ENCODE data around the gene GALNT15. TPM values are rescaled to one million over a fixed set of nuclear protein-coding genes. Genes with fewer than 3 reads are reported as not detected.

Gene GALNT15
- total and polyA plus RNA-seq, 2 of the 4 experiments (the other 2 are of a cell fraction), result 12.8 to 19.7 TPM

- dilution Hi-C loops (cut with HindIII; ENCODE audit: low sequenced_read_pairs, unreplicated experiment), result no loop called here
- no CpG with 5 or more reads among the region's 3 CpGs for WGBS, 2 experiments (ENCODE audit: extremely low coverage in 2 of 2, insufficient read length in 1 of 2)
Measured at GRCh38 chr3:16219777-16220176, 45.3 kb downstream of the GALNT15 start.

More at GRCh38 chr3:16219777-16220176, 45.3 kb downstream of the GALNT15 start:
- ChIA-PET POLR2A (ENCODE audit: unreplicated experiment) (no interaction called here), CTCF (no interaction called here)
- Histone ChIP-seq H3K4me2 (ENCODE audit: low read depth, low read length) (no peak overlapping the region), H2AK9ac (replicated peaks; ENCODE audit: low read depth, low read length, poor library complexity) (no peak overlapping the region), H3K56ac (ENCODE audit: extremely low read depth, insufficient read depth, low read length) (no peak overlapping the region), H4K20me1 (ENCODE audit: insufficient read depth, low read length) (no peaks in the 10 kb centered on the region), H3K4me3 (ENCODE audit: insufficient read depth, low read depth, low read length) (no peak overlapping the region), H2BK120ac (ENCODE audit: low read depth, low read length) (no peak overlapping the region), H3K27me3 (ENCODE audit: control insufficient read depth, insufficient read depth, low read length) (no peaks in the 10 kb centered on the region), H3K4me1 (ENCODE audit: control insufficient read depth, insufficient read depth, low read length) (no peaks in the 10 kb centered on the region), H3K14ac (replicated peaks; ENCODE audit: low read depth, low read length) (no peak overlapping the region), H4K8ac (ENCODE audit: low read depth in 2 of 2, low read length in 2 of 2) (no peak overlapping the region), H3K23ac (ENCODE audit: low read depth, low read length) (no peak overlapping the region), H3K36me3 (ENCODE audit: control insufficient read depth, insufficient read depth, low read length) (peaks cover 41% of the 10 kb centered on the region), H3K18ac (ENCODE audit: low read depth, low read length) (no peak overlapping the region), H2BK5ac (ENCODE audit: low read depth, low read length, poor library complexity, severe bottlenecking) (no peak overlapping the region), H4K5ac (ENCODE audit: low read depth, low read length) (no peak overlapping the region), H2BK20ac (ENCODE audit: low read depth, low read length) (no peak overlapping the region), H2AFZ (replicated peaks; ENCODE audit: low read length, poor library complexity) (no peak overlapping the region), H2BK15ac (ENCODE audit: low read depth, low read length) (no peak overlapping the region), H3K9ac (ENCODE audit: low read depth, low read length) (no peak overlapping the region), H3K27ac (ENCODE audit: insufficient read depth, low read length) (no peak overlapping the region), H4K91ac (ENCODE audit: insufficient read depth, low read depth, low read length) (no peak overlapping the region), H3K9me1 (ENCODE audit: insufficient read depth, low read length) (no peaks in the 10 kb centered on the region), H3K79me1 (ENCODE audit: low read depth in 1 of 2, low read length in 2 of 2) (no peaks in the 10 kb centered on the region), H3K9me3 (ENCODE audit: control insufficient read depth, insufficient read depth, low read length) (no peaks in the 10 kb centered on the region), H3K4ac (ENCODE audit: low read depth, low read length) (no peak overlapping the region), H2AK5ac (ENCODE audit: low read depth, low read length) (no peak overlapping the region)
- in situ Hi-C loops (cut with MboI; ENCODE audit: low sequenced_read_pairs) (no loop called here), intact Hi-C loops (cut with micrococcal nuclease) (no loop called here)
- no TSS peak for BruUV-seq (replicated peaks)
- no peak for DNase-seq
- ATAC-seq (ENCODE audit: low read depth), result no peak
- TF ChIP-seq CHD1 (IDR thresholded peaks at IDR 0.05; ENCODE audit: low read depth, low read length) (no peak), NFE2L2 (IDR thresholded peaks at IDR 0.05; ENCODE audit: low read depth, low read length) (no peak), CEBPB (IDR thresholded peaks at IDR 0.05; ENCODE audit: low read depth, low read length) (no peak), ELK1 (IDR thresholded peaks at IDR 0.05; ENCODE audit: borderline replicate concordance, low read depth, low read length) (no peak), POLR2A (IDR thresholded peaks at IDR 0.05; ENCODE audit: low read depth, low read length) (no peak), SMC3 (IDR thresholded peaks at IDR 0.05; ENCODE audit: low read depth, low read length) (no peak), USF2 (IDR thresholded peaks at IDR 0.05; ENCODE audit: low read depth, low read length) (no peak), RCOR1 (IDR thresholded peaks at IDR 0.05; ENCODE audit: insufficient replicate concordance, low read length) (no peak), CTCF (conservative IDR thresholded peaks at IDR 0.05; ENCODE audit: low read depth, low read length) (no peak), FOS (IDR thresholded peaks at IDR 0.05; ENCODE audit: low read depth, low read length) (no peak), RAD21 (IDR thresholded peaks at IDR 0.05; ENCODE audit: low read length) (no peak)
